ENCODE results near the gene SP6.
A peak's percentile ranks its signal among the peaks of the same experiment; 100 is the strongest.

GRCh38 chr17:47810200-47810821, 40.7 kb downstream of the SP6 start:
- TF ChIP-seq CTCF (IDR thresholded peaks at IDR 0.05) (no peak), POLR2AphosphoS5 (IDR thresholded peaks at IDR 0.05) (peak in 2 of 3 donors; percentile 67), POLR2A (IDR thresholded peaks at IDR 0.05) (no peak), EP300 (IDR thresholded peaks at IDR 0.05) (no peak)
